ENCODE data around the gene LLCFC1.

GRCh38 chr7:142890874-142891485, 48.3 kb upstream of the LLCFC1 start:
- TF ChIP-seq, protein P1, sequence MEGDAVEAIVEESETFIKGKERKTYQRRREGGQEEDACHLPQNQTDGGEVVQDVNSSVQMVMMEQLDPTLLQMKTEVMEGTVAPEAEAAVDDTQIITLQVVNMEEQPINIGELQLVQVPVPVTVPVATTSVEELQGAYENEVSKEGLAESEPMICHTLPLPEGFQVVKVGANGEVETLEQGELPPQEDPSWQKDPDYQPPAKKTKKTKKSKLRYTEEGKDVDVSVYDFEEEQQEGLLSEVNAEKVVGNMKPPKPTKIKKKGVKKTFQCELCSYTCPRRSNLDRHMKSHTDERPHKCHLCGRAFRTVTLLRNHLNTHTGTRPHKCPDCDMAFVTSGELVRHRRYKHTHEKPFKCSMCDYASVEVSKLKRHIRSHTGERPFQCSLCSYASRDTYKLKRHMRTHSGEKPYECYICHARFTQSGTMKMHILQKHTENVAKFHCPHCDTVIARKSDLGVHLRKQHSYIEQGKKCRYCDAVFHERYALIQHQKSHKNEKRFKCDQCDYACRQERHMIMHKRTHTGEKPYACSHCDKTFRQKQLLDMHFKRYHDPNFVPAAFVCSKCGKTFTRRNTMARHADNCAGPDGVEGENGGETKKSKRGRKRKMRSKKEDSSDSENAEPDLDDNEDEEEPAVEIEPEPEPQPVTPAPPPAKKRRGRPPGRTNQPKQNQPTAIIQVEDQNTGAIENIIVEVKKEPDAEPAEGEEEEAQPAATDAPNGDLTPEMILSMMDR (IDR thresholded peaks at IDR 0.05 in 4 of 5, conservative IDR thresholded peaks at IDR 0.05 in 1 of 5) = no peak
- TF ChIP-seq POLR2A (IDR thresholded peaks at IDR 0.05) = no peak
